Stimulated activated CD4-positive, alpha-beta T cell treated with anti-CD3 and anti-CD28 coated beads, Interleukin-12 subunit alpha, Interleukin-12 subunit beta, amount 100 ng/mL, for 48 hours (primary cell): ENCODE data around the gene SPTY2D1.
"Not testable (repeated sequence)": the region's sequence is repeated elsewhere in the genome, so short reads cannot be mapped to it uniquely, and the experiment has no call there.

Experiments used
- DNase-seq, 3 donors: peaks; one replicate each; pipeline ENCODE4 v3.0.0-alpha.2; 2020; ENCODE audit warnings: low read depth in 2 of 3, low spot score in 1 of 3

The SPTY2D1 gene

DNA sequence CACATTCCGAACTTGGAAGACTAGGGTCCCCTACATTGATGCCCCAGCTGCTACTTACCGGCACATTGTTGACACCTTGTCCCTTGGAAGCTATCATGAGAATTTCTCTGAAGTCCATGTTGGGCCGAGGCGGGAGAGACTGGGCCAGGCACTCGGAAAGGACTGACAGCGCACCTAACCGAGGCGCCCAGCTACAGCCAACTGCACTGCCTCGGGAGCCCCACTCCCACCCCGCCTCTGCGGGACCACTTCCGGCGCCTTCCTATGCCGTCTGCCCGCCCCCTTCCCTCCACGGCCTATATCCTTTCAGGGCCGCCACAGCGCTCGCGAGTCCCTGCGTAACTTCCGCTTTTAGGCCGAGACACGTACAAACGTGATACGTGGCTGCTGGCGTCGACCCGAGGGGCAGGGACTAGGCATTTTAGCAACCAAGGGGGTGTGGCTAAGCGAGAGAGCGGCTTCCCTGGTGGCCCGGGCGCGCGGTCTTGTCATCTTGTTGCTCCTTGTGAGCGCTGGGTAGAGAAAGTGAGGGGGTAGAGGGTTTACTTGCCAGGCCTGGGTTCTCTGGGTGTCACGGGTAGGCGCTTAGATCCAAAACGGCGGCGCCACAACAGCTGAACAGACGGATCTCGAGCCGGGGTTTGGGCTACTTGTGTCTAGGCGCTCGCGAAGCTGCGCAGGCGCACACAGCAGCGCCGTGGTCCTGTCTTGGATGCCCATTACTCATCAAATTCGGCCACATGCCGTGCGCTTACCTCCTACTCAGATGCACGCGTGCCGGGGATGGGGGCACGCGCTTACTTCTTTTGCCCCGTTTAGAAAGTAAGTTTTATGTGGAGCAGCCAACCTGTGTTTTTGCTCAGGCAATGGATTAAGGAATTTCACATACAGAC, at the start of gene SPTY2D1:
Gene SPTY2D1, minus strand, starts transcription at position 203 of the 893 bp plus-strand sequence. Its CDS starts 85 bp downstream, at position 118.
- DNase-seq = peak; percentile 94 to 98 (median 96)

- DNase-seq = no peak
Measured at GRCh38 chr11:18682466-18682865, 48.3 kb upstream of the SPTY2D1 start.

GRCh38 chr11:18681949-18682348, 47.8 kb upstream of the SPTY2D1 start:
- not testable (repeated sequence) for DNase-seq

GRCh38 chr11:18677560-18677959, 43.4 kb upstream of the SPTY2D1 start:
- no peak for DNase-seq

- DNase-seq = no peak
Measured at GRCh38 chr11:18676803-18677202, 42.7 kb upstream of the SPTY2D1 start.

GRCh38 chr11:18672209-18672608, 38.1 kb upstream of the SPTY2D1 start:
- DNase-seq = peak in 1 of 3 donors; percentile 31

GRCh38 chr11:18671246-18671645, 37.1 kb upstream of the SPTY2D1 start:
- peak in 1 of 3 donors; percentile 18 for DNase-seq

DNA sequence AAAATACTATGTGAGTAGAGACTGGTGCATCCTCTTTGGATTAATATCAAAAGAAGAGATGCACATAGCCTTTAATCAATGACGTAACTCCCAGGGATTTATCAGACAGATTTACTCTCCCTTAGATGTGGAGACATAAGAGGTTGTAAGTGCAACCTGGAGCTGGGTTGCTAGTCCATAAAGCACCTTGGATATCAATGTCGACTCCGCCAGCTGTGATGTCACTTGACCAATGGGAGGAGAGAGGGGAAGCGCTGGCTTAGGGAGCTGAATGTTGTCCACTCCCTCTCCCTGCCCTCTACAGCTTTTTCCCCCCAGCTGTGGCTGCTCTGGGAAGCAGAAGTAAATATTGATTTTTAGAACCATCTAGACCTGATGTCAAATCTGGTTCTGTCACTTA, 35.6 kb upstream of the SPTY2D1 start:
- no peak for DNase-seq

GRCh38 chr11:18669219-18669596, 35.1 kb upstream of the SPTY2D1 start:
- no peak for DNase-seq

DNA sequence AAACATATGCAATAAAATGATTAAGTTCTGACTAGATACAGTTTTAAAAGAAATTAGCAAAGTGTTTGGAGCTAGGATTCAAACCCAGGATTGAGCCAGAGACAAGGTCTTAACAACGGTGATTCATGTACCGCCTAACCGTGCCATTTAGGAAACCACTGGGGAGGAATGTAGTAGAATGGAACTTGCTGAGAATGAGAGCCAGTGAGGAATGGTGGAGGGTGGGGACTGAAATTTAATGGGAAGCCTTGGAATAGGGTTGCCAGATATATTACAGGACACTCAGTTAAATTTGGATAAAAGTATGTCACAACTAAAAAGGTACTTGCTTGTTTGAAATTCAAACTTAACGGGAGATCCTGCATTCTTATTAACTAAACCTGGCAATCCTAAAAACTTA, 34.0 kb upstream of the SPTY2D1 start:
- DNase-seq = no peak

DNA sequence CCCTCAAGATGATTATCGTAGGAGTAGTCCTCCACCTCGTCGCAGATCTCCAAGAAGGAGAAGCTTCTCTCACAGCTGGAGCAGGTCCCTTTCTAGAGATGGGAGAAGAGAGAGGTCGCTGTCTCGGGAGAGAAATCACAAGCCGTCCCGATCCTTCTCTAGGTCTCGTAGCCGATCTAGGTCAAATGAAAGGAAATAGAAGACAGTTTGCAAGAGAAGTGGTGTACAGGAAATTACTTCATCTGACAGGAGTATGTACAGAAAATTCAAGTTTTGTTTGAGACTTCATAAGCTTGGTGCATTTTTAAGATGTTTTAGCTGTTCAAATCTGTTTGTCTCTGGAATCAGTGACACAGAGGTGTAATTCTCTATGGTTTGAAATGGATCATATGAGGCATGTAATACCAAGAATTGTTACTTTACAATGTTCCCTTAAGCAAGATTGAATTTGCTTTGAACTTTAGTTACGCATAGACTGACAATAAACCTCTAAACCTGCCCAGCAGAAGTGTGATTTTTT, 31.3 kb upstream of the SPTY2D1 start:
- not testable (repeated sequence) for DNase-seq

DNA sequence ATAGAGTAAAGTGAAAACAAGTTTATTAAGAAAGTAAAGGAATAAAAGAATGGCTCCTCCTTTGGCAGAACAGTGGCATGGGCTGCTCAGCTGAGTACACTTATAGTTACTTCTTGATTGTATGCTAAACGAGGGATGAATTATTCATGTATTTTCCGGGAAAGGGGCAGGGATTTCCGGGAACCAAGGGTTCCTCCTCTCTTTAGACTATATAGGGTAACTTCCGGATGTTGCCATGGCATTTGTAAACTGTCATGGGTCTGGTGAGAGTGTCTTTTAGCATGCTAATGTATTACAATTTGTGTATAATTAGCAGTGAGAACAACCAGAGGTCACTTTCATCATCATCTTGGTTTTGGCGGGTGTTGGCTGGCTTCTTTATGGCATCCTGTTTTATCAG, 23.5 kb upstream of the SPTY2D1 start:
- no peak for DNase-seq

DNA sequence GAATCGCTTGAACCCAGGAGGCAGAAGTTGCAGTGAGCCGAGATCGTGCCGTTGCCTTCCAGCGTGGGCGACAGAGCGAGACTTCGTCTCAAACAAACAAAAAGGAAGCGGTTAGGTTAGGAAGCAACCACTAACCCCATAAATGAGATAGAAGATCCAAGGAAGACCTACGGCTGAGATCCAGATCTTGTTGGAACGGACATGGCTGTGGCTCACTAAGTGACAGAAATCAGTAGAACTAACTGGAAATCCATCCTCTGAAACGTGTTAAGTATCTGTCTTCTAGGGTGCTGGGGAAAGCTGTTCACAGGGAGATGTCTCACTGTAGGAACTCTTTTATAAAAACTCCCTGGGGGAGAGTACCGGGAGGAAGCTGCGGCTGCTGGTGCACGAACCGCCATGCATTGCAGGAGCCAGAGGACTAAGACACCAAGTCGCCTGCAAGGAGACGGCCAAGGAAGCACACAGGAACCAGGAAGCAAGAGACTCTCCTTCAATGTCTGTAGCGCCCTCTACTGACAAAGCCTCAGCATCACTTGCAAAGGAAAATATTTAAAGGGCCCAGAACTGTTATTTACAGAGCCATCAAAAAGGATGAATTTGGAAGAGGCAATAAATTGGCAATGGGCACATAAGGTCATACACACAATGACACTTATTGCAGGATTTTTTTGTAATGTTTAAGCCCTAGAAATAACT, 16.9 kb upstream of the SPTY2D1 start:
- DNase-seq = peak in 2 of 3 donors; percentile 36 to 64

- DNase-seq = no peak
Measured at GRCh38 chr11:18650353-18650752, 16.2 kb upstream of the SPTY2D1 start.

DNA sequence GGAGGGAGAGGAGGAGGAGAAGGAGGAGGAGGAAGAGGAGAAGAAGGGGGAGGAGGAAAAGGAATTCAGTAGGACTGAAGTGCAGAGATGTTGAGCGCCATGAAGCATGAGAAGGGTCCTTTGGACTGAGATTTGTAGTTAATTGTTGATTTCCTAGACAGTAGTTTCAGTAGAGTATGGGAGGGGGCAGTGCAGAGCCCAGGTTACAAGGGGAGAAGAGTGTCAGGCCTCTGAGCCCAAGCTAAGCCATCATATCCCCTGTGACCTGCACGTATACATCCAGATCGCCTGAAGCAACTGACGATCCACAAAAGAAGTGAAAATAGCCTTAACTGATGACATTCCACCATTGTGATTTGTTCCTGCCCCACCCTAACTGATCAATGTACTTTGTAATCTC, 8.9 kb upstream of the SPTY2D1 start:
- DNase-seq = not testable (repeated sequence)

DNA sequence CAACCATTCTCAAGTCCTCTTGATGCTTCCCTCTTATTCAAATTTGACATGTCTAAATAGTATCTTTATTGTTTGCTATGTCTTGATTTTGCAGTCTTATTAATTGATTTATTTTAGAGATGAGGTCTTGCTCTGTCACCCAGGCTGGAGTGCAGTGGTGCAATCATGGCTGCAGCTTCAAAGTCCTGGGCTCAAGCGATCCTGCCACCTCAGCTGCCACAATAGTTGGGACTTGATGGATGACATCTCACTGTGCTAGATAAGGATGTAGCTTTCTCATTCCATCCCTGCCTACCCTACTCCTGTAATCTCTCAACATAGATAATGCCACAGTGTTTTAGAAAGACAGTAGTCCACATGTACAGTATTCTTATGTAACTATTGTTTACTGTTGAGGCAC, 7.5 kb upstream of the SPTY2D1 start:
- no peak for DNase-seq

GRCh38 chr11:18633256-18634139, 644 bp downstream of the SPTY2D1 start:
- DNase-seq = peak in 1 of 3 donors; percentile 13

DNA sequence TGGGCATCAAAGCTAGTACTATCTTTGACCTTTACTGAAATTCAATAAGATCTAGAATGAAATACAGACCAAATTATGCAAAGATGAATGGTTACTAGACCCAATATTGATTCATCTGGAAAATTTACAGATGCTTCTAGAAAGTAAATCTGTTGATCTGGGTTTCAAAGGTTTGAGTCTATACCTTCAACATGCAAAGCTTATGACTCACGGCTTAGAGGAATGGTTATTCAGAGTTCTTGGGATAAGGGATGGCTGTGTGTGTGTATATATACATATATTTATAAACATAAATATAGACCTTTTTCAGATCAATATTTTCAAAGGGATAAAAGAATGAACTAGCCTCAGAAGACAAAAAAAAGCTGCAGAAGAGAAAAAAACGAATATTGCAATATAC, 1.3 kb downstream of the SPTY2D1 start:
- no peak for DNase-seq

GRCh38 chr11:18624161-18624560, 10.0 kb downstream of the SPTY2D1 start:
- no peak for DNase-seq

- DNase-seq = no peak
Measured at GRCh38 chr11:18623707-18624106, 10.4 kb downstream of the SPTY2D1 start.
